NT2/D1 (cell line): ENCODE data around the gene CFAP73.

ENCODE experiments used
- DNase-seq: peaks from one replicate; pipeline ENCODE4 v3.0.0-alpha.2; 2011; ENCODE audit warnings: low read depth, low spot score
- H3K27me3 ChIP-seq: 2 replicates; pipeline ENCODE4 v1.6.0; 2011; ENCODE audit warnings: mild to moderate bottlenecking; ENCODE audit not compliant: insufficient read length, insufficient read depth
- H3K36me3 ChIP-seq: 2 replicates; pipeline ENCODE4 v1.6.1; 2011; ENCODE audit warnings: mild to moderate bottlenecking, low read length, mixed read lengths; ENCODE audit not compliant: insufficient read depth, insufficient read length
- H3K4me1 ChIP-seq: 2 replicates; pipeline ENCODE4 v1.5.1; 2011; ENCODE audit not compliant: insufficient read depth, insufficient read length
- H3K4me3 ChIP-seq: 2 replicates; pipeline ENCODE4 v1.5.1; 2011; ENCODE audit warnings: low read depth; ENCODE audit not compliant: insufficient read length
- H3K9ac ChIP-seq: 2 replicates; pipeline ENCODE4 v1.6.0; 2011; ENCODE audit warnings: low read depth; ENCODE audit not compliant: insufficient read length
- H3K9me3 ChIP-seq: 2 replicates; pipeline ENCODE4 v1.5.1; 2011; ENCODE audit warnings: mild to moderate bottlenecking, low read length; ENCODE audit not compliant: insufficient read depth
- SUZ12 ChIP-seq: IDR thresholded peaks from 2 replicates; pipeline ENCODE4 v1.6.1; 2011; ENCODE audit not compliant: insufficient read length, insufficient read depth; ENCODE audit errors: extremely low read depth
- YY1 ChIP-seq: IDR thresholded peaks from 2 replicates; pipeline ENCODE4 v1.6.1; 2011; ENCODE audit not compliant: insufficient read length, insufficient read depth
- ZNF274 ChIP-seq: IDR thresholded peaks from 2 replicates; pipeline ENCODE4 v1.6.1; 2011; ENCODE audit warnings: mild to moderate bottlenecking, low read depth, low read length

Gene CFAP73

GRCh38 chr12:113163030-113163360, 13.5 kb downstream of the CFAP73 start:
- H3K9me3 ChIP-seq: no peaks in the 10 kb centered on the region
- peaks cover 17% of the 10 kb centered on the region for H3K4me1 ChIP-seq
- peaks cover 94% of the 10 kb centered on the region for H3K36me3 ChIP-seq
- no peak for DNase-seq
- TF ChIP-seq YY1: no peak
- TF ChIP-seq ZNF274: no peak
- TF ChIP-seq SUZ12: no peak
- no peaks in the 10 kb centered on the region for H3K27me3 ChIP-seq
- H3K4me3 ChIP-seq: no peak overlapping the region
- no peak overlapping the region for H3K9ac ChIP-seq

GRCh38 chr12:113164014-113164413, 14.5 kb downstream of the CFAP73 start:
- H3K27me3 ChIP-seq: no peaks in the 10 kb centered on the region
- H3K4me1 ChIP-seq: peaks cover 17% of the 10 kb centered on the region
- peaks cover 94% of the 10 kb centered on the region for H3K36me3 ChIP-seq
- H3K9ac ChIP-seq: no peak overlapping the region
- H3K9me3 ChIP-seq: no peaks in the 10 kb centered on the region
- TF ChIP-seq ZNF274 (no peak), YY1 (no peak), SUZ12 (no peak)
- DNase-seq: no peak
- no peak overlapping the region for H3K4me3 ChIP-seq

GRCh38 chr12:113165521-113166450, 16.3 kb downstream of the CFAP73 start:
- Histone ChIP-seq H3K4me1 (peaks cover 14% of the 10 kb centered on the region), H3K9me3 (no peaks in the 10 kb centered on the region), H3K27me3 (no peaks in the 10 kb centered on the region), H3K9ac (no peak overlapping the region), H3K36me3 (peaks cover 90% of the 10 kb centered on the region), H3K4me3 (no peak overlapping the region)
- DNase-seq: no peak
- no peak for TF ChIP-seq ZNF274
- TF ChIP-seq YY1: no peak
- TF ChIP-seq SUZ12: no peak

GRCh38 chr12:113167868-113168267, 18.3 kb downstream of the CFAP73 start:
- Histone ChIP-seq H3K27me3 (no peaks in the 10 kb centered on the region), H3K4me1 (peaks cover 3% of the 10 kb centered on the region), H3K4me3 (no peak overlapping the region), H3K9ac (no peak overlapping the region), H3K36me3 (peaks cover 94% of the 10 kb centered on the region), H3K9me3 (no peaks in the 10 kb centered on the region)
- TF ChIP-seq YY1 (no peak), ZNF274 (no peak), SUZ12 (no peak)
- DNase-seq: no peak

DNA sequence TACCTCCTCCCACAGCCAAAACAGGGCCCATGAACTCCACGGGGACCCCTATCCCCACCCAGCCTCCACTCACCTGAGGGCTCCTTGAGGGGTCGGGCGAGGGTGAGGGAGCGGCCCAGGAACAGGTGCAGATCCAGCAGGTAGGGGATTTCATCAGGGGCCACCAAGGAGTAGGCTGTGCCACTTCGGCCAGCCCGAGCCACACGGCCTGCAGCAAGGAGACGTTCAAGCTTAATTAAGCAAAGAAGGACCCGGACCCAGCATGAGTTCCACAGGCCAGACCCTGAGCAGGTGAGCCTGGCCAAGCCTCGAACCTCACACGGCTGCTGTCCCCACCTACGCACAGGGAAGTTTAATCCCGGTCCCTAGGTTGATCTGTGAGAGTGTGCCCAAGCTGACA, 20.2 kb downstream of the CFAP73 start:
- H3K36me3 ChIP-seq: peaks cover 96% of the 10 kb centered on the region
- H3K9ac ChIP-seq: no peak overlapping the region
- DNase-seq: no peak
- no peaks in the 10 kb centered on the region for H3K9me3 ChIP-seq
- no peak overlapping the region for H3K4me3 ChIP-seq
- TF ChIP-seq SUZ12 (no peak), YY1 (no peak), ZNF274 (no peak)
- no peaks in the 10 kb centered on the region for H3K27me3 ChIP-seq
- H3K4me1 ChIP-seq: no peaks in the 10 kb centered on the region

GRCh38 chr12:113170457-113170856, 20.9 kb downstream of the CFAP73 start:
- no peak overlapping the region for H3K9ac ChIP-seq
- H3K27me3 ChIP-seq: no peaks in the 10 kb centered on the region
- H3K36me3 ChIP-seq: peaks cover 94% of the 10 kb centered on the region
- DNase-seq: no peak
- H3K4me1 ChIP-seq: no peaks in the 10 kb centered on the region
- TF ChIP-seq ZNF274 (no peak), SUZ12 (no peak), YY1 (no peak)
- no peaks in the 10 kb centered on the region for H3K9me3 ChIP-seq
- H3K4me3 ChIP-seq: no peak overlapping the region

GRCh38 chr12:113170926-113171325, 21.4 kb downstream of the CFAP73 start:
- Histone ChIP-seq H3K27me3 (no peaks in the 10 kb centered on the region), H3K4me3 (no peak overlapping the region), H3K9ac (no peak overlapping the region), H3K4me1 (no peaks in the 10 kb centered on the region), H3K36me3 (peaks cover 90% of the 10 kb centered on the region), H3K9me3 (no peaks in the 10 kb centered on the region)
- TF ChIP-seq SUZ12 (no peak), YY1 (no peak), ZNF274 (no peak)
- no peak for DNase-seq
